MM.1S (cell line): ENCODE data around the gene NRN1L.

Experiments
- DNase-seq: peaks from one replicate; pipeline ENCODE4 v3.0.0-alpha.2; 2015
- H2AFZ ChIP-seq: fragments of 300-600 bp; sonication (generic); 2 replicates; pipeline ENCODE4 v1.6.0; 2016; ENCODE audit warnings: antibody characterized with exemption, low read length
- H3F3A ChIP-seq: fragments of 300-600 bp; sonication (generic); 2 replicates; pipeline ENCODE4 v1.6.1; 2016; ENCODE audit warnings: mild to moderate bottlenecking, antibody characterized with exemption, low read length, moderate library complexity, mixed read lengths; ENCODE audit not compliant: insufficient read depth
- H3K27ac ChIP-seq: fragments of 300-600 bp; sonication (generic); 2 replicates; pipeline ENCODE4 v1.5.1; 2016; ENCODE audit warnings: mild to moderate bottlenecking, low read length
- H3K27me3 ChIP-seq: fragments of 300-600 bp; sonication (generic); replicated peaks from 2 replicates; pipeline ENCODE4 v1.6.0; 2016; ENCODE audit warnings: low read length; ENCODE audit not compliant: insufficient read depth
- H3K36me3 ChIP-seq: fragments of 300-600 bp; sonication (generic); replicated peaks from 2 replicates; pipeline ENCODE4 v1.6.1; 2016; ENCODE audit warnings: mild to moderate bottlenecking, low read length, mixed read lengths; ENCODE audit not compliant: insufficient read depth
- H3K4me1 ChIP-seq: fragments of 300-600 bp; sonication (generic); 2 replicates; pipeline ENCODE4 v1.6.1; 2016; ENCODE audit warnings: low read length, mixed read lengths
- H3K4me2 ChIP-seq: fragments of 300-600 bp; sonication (generic); 2 replicates; pipeline ENCODE4 v1.6.0; 2016; ENCODE audit warnings: low read depth, low read length
- H3K4me3 ChIP-seq: fragments of 300-600 bp; sonication (generic); 2 replicates; pipeline ENCODE4 v1.5.1; 2016; ENCODE audit warnings: low read length, mixed read lengths
- H3K79me2 ChIP-seq: fragments of 300-600 bp; sonication (generic); 2 replicates; pipeline ENCODE4 v1.6.1; 2016; ENCODE audit warnings: mixed run types, low read length, mixed read lengths
- H3K9ac ChIP-seq: fragments of 300-600 bp; sonication (generic); 2 replicates; pipeline ENCODE4 v1.6.1; 2016; ENCODE audit warnings: low read length, mixed read lengths
- H3K9me2 ChIP-seq: fragments of 300-600 bp; sonication (generic); replicated peaks from 2 replicates; pipeline ENCODE4 v1.6.1; 2016; ENCODE audit warnings: mild to moderate bottlenecking, low read length, mixed read lengths; ENCODE audit not compliant: insufficient read depth
- H3K9me3 ChIP-seq: fragments of 300-600 bp; sonication (generic); replicated peaks from 2 replicates; pipeline ENCODE4 v1.6.1; 2016; ENCODE audit warnings: mild to moderate bottlenecking, low read length, mixed read lengths; ENCODE audit not compliant: insufficient read depth
- H4K20me1 ChIP-seq: fragments of 300-600 bp; sonication (generic); 2 replicates; pipeline ENCODE4 v1.6.1; 2016; ENCODE audit warnings: mild to moderate bottlenecking, low read length, moderate library complexity, mixed read lengths; ENCODE audit not compliant: insufficient read depth
- CTCF ChIP-seq: fragments of 300-600 bp; sonication (generic); IDR thresholded peaks from 2 replicates; pipeline ENCODE4 v1.5.1; 2016; ENCODE audit warnings: antibody characterized with exemption, low read length, mixed read lengths
- EZH2 ChIP-seq: fragments of 300-600 bp; sonication (generic); optimal IDR thresholded peaks from 2 replicates; pipeline ENCODE3; 2017; ENCODE audit warnings: low read depth, mild to moderate bottlenecking, antibody characterized with exemption, low read length, mixed read lengths
- EZH2phosphoT487 ChIP-seq: fragments of 300-600 bp; sonication (generic); IDR thresholded peaks from 2 replicates; pipeline ENCODE4 v1.6.1; 2018; ENCODE audit warnings: antibody characterized with exemption, low read length

NRN1L gene

GRCh38 chr16:67871256-67871655, 13.4 kb upstream of the NRN1L start:
- TF ChIP-seq EZH2 (no peak), CTCF (no peak), EZH2phosphoT487 (no peak)
- peaks cover 23% of the 10 kb centered on the region for H3K4me1 ChIP-seq
- peaks cover 21% of the 10 kb centered on the region for H3F3A ChIP-seq
- no peak overlapping the region for H3K4me2 ChIP-seq
- no peaks in the 10 kb centered on the region for H4K20me1 ChIP-seq
- H3K4me3 ChIP-seq, result no peak overlapping the region
- no peak overlapping the region for H2AFZ ChIP-seq
- no peaks in the 10 kb centered on the region for H3K36me3 ChIP-seq
- H3K9me3 ChIP-seq, result no peaks in the 10 kb centered on the region
- H3K9ac ChIP-seq, result no peak overlapping the region
- no peaks in the 10 kb centered on the region for H3K27me3 ChIP-seq
- no peak for DNase-seq
- peaks cover 38% of the 10 kb centered on the region for H3K79me2 ChIP-seq
- H3K27ac ChIP-seq, result no peak overlapping the region
- no peaks in the 10 kb centered on the region for H3K9me2 ChIP-seq

GRCh38 chr16:67872131-67872630, 12.5 kb upstream of the NRN1L start:
- H2AFZ ChIP-seq, result peak overlapping the region; percentile 91
- no peak for DNase-seq
- peak overlapping the region; percentile 39; the same call in 1 of the 2 replicates for H3K27ac ChIP-seq
- H3K27me3 ChIP-seq, result no peaks in the 10 kb centered on the region
- H3F3A ChIP-seq, result peaks cover 21% of the 10 kb centered on the region
- peak overlapping the region; percentile 94; the same call in 1 of the 2 replicates for H3K4me2 ChIP-seq
- TF ChIP-seq EZH2 (no peak), EZH2phosphoT487 (no peak), CTCF (no peak)
- H3K36me3 ChIP-seq, result no peaks in the 10 kb centered on the region
- peaks cover 23% of the 10 kb centered on the region for H3K4me1 ChIP-seq
- H3K9me2 ChIP-seq, result no peaks in the 10 kb centered on the region
- H3K9me3 ChIP-seq, result no peaks in the 10 kb centered on the region
- peak overlapping the region; percentile 93; the same call in 1 of the 2 replicates for H3K9ac ChIP-seq
- H3K4me3 ChIP-seq, result peak overlapping the region; percentile 99
- no peaks in the 10 kb centered on the region for H4K20me1 ChIP-seq
- peaks cover 47% of the 10 kb centered on the region for H3K79me2 ChIP-seq

GRCh38 chr16:67872631-67873434, 11.9 kb upstream of the NRN1L start, which contains the start of gene EDC4:
Gene EDC4 (plus strand): TSS chr16:67873052. CDS start chr16:67873262, 210 bp downstream.
- H3K4me2 ChIP-seq, result peak within 1 kb of the TSS; percentile 94
- H3K27me3 ChIP-seq, result no peaks in the 10 kb centered on the region
- peaks cover 21% of the 10 kb centered on the region for H3F3A ChIP-seq
- peak within 1 kb of the TSS; percentile 99 for H3K4me3 ChIP-seq
- H3K27ac ChIP-seq, result peak within 1 kb of the TSS; percentile 39; the same call in 1 of the 2 replicates
- peak; percentile 84 for DNase-seq
- H3K4me1 ChIP-seq, result peaks cover 23% of the 10 kb centered on the region
- no peaks in the 10 kb centered on the region for H4K20me1 ChIP-seq
- H3K9me2 ChIP-seq, result no peaks in the 10 kb centered on the region
- no peak for TF ChIP-seq EZH2phosphoT487
- no peak for TF ChIP-seq CTCF
- no peak for TF ChIP-seq EZH2
- no peaks in the 10 kb centered on the region for H3K36me3 ChIP-seq
- H2AFZ ChIP-seq, result peak within 1 kb of the TSS; percentile 91
- peaks cover 44% of the 10 kb centered on the region for H3K79me2 ChIP-seq
- H3K9me3 ChIP-seq, result no peaks in the 10 kb centered on the region
- peak within 1 kb of the TSS; percentile 93 for H3K9ac ChIP-seq
